ENCODE data around the gene ITPKC. TPM values are rescaled to one million over a fixed set of nuclear protein-coding genes. Genes with fewer than 3 reads are reported as not detected.
A peak's percentile ranks its signal among the peaks of the same experiment; 100 is the strongest.

ITPKC gene
- total and polyA plus RNA-seq, 8 donors: 10.2 to 25.6 (median 13.7) TPM

- peaks cover 0 to 83% of the 10 kb centered on the region in 2 donors for H3K36me3 ChIP-seq
- TF ChIP-seq, protein P1, sequence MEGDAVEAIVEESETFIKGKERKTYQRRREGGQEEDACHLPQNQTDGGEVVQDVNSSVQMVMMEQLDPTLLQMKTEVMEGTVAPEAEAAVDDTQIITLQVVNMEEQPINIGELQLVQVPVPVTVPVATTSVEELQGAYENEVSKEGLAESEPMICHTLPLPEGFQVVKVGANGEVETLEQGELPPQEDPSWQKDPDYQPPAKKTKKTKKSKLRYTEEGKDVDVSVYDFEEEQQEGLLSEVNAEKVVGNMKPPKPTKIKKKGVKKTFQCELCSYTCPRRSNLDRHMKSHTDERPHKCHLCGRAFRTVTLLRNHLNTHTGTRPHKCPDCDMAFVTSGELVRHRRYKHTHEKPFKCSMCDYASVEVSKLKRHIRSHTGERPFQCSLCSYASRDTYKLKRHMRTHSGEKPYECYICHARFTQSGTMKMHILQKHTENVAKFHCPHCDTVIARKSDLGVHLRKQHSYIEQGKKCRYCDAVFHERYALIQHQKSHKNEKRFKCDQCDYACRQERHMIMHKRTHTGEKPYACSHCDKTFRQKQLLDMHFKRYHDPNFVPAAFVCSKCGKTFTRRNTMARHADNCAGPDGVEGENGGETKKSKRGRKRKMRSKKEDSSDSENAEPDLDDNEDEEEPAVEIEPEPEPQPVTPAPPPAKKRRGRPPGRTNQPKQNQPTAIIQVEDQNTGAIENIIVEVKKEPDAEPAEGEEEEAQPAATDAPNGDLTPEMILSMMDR (IDR thresholded peaks at IDR 0.05): no peak
- DNase-seq: no peak
- H3K27me3 ChIP-seq: no peaks in the 10 kb centered on the region
- H3K27ac ChIP-seq: no peak overlapping the region
- no peaks in the 10 kb centered on the region for H3K9me3 ChIP-seq
- H3K4me1 ChIP-seq: no peaks in the 10 kb centered on the region
- no peak overlapping the region for H3K4me3 ChIP-seq
- intact Hi-C loops (cut with DNase I): no loop called here
- no peak for ATAC-seq
Observed at GRCh38 chr19:40697007-40697406, 19.9 kb upstream of the ITPKC start.

GRCh38 chr19:40700083-40700482, 16.8 kb upstream of the ITPKC start:
- Histone ChIP-seq H3K27ac (no peak overlapping the region), H3K4me1 (no peaks in the 10 kb centered on the region), H3K27me3 (no peaks in the 10 kb centered on the region), H3K36me3 (peaks cover 0 to 87% of the 10 kb centered on the region in 2 donors), H3K9me3 (no peaks in the 10 kb centered on the region), H3K4me3 (no peak overlapping the region)
- intact Hi-C loops (cut with DNase I): no loop called here
- DNase-seq: no peak
- no peak for ATAC-seq
- TF ChIP-seq, protein P1 (IDR thresholded peaks at IDR 0.05): no peak

DNA sequence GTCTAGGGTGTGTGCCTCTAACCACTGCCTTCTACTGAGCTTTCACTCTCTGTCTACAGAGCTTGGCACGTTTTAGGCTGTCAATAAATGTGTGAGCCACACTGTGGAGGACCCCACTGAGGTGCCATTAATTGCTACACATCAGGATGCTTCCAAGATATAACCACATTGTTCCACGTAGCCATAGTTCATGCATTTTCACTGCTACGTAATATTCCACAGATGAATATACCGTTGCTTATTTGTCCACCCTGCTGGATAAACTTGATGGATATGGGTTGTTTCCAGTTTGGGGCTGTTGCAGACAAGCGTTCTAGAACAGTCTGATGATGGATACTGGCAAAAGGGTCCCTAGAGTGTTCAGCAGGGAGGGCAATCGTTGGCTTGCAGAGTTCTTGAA, 15.2 kb upstream of the ITPKC start:
- DNase-seq (no peak), ATAC-seq (no peak)
- Histone ChIP-seq H3K36me3 (peaks cover 0 to 87% of the 10 kb centered on the region in 2 donors), H3K9me3 (no peaks in the 10 kb centered on the region), H3K4me1 (no peaks in the 10 kb centered on the region), H3K27ac (no peak overlapping the region), H3K27me3 (no peaks in the 10 kb centered on the region), H3K4me3 (no peak overlapping the region)
- intact Hi-C loops (cut with DNase I): no loop called here
- TF ChIP-seq, protein P1 (IDR thresholded peaks at IDR 0.05): no peak

DNA sequence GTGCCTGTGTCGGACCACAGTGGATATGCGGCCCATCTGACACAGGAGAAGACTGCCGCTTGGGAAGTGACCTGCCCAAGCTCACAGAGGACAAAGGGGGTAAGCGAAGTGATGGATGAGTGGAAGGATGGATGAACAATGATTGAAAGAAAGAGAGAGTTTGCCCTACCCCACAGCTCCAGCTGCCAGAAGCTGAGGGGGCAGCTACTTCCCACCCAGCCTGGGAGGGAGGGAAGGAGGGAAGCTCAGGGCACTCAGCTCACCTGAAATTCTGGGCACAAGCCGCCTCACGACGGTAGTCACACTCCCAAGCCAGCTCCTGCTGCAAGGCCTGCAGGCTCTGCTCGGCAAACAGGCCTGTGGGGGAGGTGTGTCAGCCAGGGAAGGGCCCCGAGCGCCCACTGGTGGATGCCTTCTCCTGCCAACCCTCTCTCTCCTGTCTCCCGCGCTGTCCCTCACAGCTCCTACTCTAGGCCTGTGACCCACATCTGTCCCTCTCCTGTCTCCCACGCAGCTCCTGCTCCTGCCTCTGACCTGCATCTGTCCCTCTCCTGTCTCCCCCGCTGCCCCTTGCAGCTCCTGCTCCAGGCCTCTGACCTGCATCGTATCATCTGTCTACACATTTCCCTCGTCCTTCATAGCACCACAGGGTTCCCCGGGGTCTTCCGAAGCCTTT, 14.4 kb upstream of the ITPKC start:
- no peak overlapping the region for H3K4me3 ChIP-seq
- H3K36me3 ChIP-seq: peaks cover 0 to 84% of the 10 kb centered on the region in 2 donors
- H3K27me3 ChIP-seq: no peaks in the 10 kb centered on the region
- no peaks in the 10 kb centered on the region for H3K4me1 ChIP-seq
- peak; percentile 41 for ATAC-seq
- intact Hi-C loops (cut with DNase I): no loop called here
- H3K27ac ChIP-seq: no peak overlapping the region
- H3K9me3 ChIP-seq: no peaks in the 10 kb centered on the region
- DNase-seq: peak in 1 of 4 donors; percentile 73
- TF ChIP-seq, protein P1 (IDR thresholded peaks at IDR 0.05): no peak

DNA sequence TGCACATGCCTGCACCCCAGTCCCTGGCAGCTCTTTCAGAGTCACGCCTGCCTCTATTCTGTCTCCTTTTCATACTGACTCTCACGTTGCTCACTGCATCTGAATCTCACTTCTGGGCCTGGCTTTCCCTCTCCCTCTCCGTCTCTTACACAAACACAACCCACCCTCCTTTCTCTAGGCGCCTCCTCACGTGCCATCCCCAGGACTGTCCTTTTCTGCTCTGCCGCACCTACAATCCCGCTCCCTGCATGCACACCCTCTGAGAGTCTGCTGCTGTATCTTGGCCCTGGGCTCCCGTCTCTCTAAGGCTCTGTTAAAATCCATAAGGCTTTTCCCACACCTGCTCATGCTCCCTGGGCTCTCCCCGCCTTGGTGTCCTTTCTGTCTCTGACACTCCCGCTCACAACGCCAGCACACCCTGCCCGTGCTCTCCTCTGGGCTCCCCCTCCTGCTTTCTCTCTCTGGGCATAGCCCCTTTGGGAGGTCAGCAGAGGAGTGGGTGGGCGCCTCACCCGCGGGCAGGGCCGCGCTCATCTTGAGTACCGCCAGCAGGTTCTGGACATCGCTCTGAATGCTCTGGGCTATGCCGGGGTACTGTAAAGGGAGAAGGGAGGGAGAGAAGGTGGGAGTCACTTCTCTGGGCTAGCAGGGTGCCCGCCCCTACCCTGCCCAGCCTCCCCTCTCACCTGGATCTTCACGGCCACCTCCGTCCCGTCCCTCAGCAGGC, 13.7 kb upstream of the ITPKC start:
- Histone ChIP-seq H3K27ac (no peak overlapping the region), H3K27me3 (no peaks in the 10 kb centered on the region), H3K4me1 (no peaks in the 10 kb centered on the region), H3K4me3 (no peak overlapping the region), H3K9me3 (no peaks in the 10 kb centered on the region), H3K36me3 (peaks cover 0 to 91% of the 10 kb centered on the region in 2 donors)
- ATAC-seq: no peak
- DNase-seq: no peak
- TF ChIP-seq, protein P1 (IDR thresholded peaks at IDR 0.05): no peak
- intact Hi-C loops (cut with DNase I): no loop called here

Measured in left lung (tissue), 10 donors.